Endodermal cell (in vitro differentiated cells): ENCODE results near the gene FAM83C. TPM values are rescaled to one million over a fixed set of nuclear protein-coding genes. Genes with fewer than 3 reads are reported as not detected.

Experiments used
- DNase-seq: peaks from one replicate; pipeline ENCODE4 v3.0.0-alpha.2; 2017
- H3K27ac ChIP-seq: 2 replicates; pipeline ENCODE4 v1.5.1; 2013; ENCODE audit warnings: mild to moderate bottlenecking, low read depth, low read length, moderate library complexity
- H3K27me3 ChIP-seq: 2 replicates; pipeline ENCODE4 v1.6.1; 2013; ENCODE audit warnings: mild to moderate bottlenecking, low read length, moderate library complexity; ENCODE audit not compliant: insufficient read depth, control insufficient read depth, poor library complexity, severe bottlenecking
- H3K36me3 ChIP-seq: 2 replicates; pipeline ENCODE4 v1.7.0; 2013; ENCODE audit warnings: mild to moderate bottlenecking, low read length, moderate library complexity; ENCODE audit not compliant: control insufficient read depth, insufficient read depth
- H3K4me1 ChIP-seq: one replicate; pipeline ENCODE4 v1.7.0; 2013; ENCODE audit warnings: low read length; ENCODE audit not compliant: control insufficient read depth, insufficient read depth
- H3K4me3 ChIP-seq: 2 replicates; pipeline ENCODE4 v1.5.1; 2013; ENCODE audit warnings: mild to moderate bottlenecking, low read length, moderate library complexity
- H3K9ac ChIP-seq: 2 replicates; pipeline ENCODE4 v1.6.1; 2013; ENCODE audit warnings: mild to moderate bottlenecking, low read length, moderate library complexity; ENCODE audit not compliant: poor library complexity, severe bottlenecking; ENCODE audit errors: extremely low read depth
- H3K9me3 ChIP-seq: 2 replicates; pipeline ENCODE4 v1.6.1; 2013; ENCODE audit warnings: mild to moderate bottlenecking, low read length, moderate library complexity; ENCODE audit not compliant: control insufficient read depth
- H3K27ac Mint-ChIP-seq: 2 replicates; pipeline ENCODE4 v1.8.0; 2020; ENCODE audit warnings: mixed read lengths
- H3K27me3 Mint-ChIP-seq: 2 replicates; pipeline ENCODE4 v1.8.0; 2021; ENCODE audit warnings: mild to moderate bottlenecking, mixed read lengths; ENCODE audit not compliant: insufficient read depth
- H3K36me3 Mint-ChIP-seq: 2 replicates; pipeline ENCODE4 v1.8.0; 2020; ENCODE audit warnings: low read depth, mixed read lengths
- H3K4me1 Mint-ChIP-seq: 2 replicates; pipeline ENCODE4 v1.8.0; 2020; ENCODE audit warnings: mixed read lengths
- H3K4me3 Mint-ChIP-seq: 2 replicates; pipeline ENCODE4 v1.8.0; 2020; ENCODE audit warnings: mild to moderate bottlenecking, moderate library complexity, mixed read lengths
- H3K9me3 Mint-ChIP-seq: 2 replicates; pipeline ENCODE4 v1.8.0; 2020; ENCODE audit warnings: mild to moderate bottlenecking, mixed read lengths
- CTCF ChIP-seq: fragments of 200-600 bp; sonication (generic); conservative IDR thresholded peaks from 2 replicates; pipeline ENCODE4 v1.5.0; 2021; ENCODE audit warnings: antibody characterized with exemption, mild to moderate bottlenecking
- WGBS, 2 experiments: methylation state at CpG; one replicate each; pipeline versions ENCODE4 v1.1.5 to v1.1.7; 2013; ENCODE audit warnings: missing lambda C conversion rate in 2 of 2, mixed read lengths in 1 of 2; ENCODE audit not compliant: insufficient coverage in 1 of 2, insufficient read length in 1 of 2; 5-methylcytosine and 5-hydroxymethylcytosine counted together
- total RNA-seq, 2 donors: library from RNA; stranded (reverse); fragmentation: NEBNext Ultra II Directional in 1 of 2; extraction: Animal tissue kit (Norgen Biotek cat#: 25700) in 1 of 2; gene quantifications; 2 replicates in 1 of 2; 3 replicates in 1 of 2; pipeline ENCODE4 v1.2.1, GENCODE V29; 2021

FAM83C gene
- total RNA-seq, 2 donors from 2014 or later, result not detected

- Mint-ChIP-seq H3K27ac (peak overlapping the region; percentile 80), H3K27me3 (peaks cover 11% of the 10 kb centered on the region), H3K4me3 (peak overlapping the region; percentile 83), H3K9me3 (no peaks in the 10 kb centered on the region), H3K4me1 (peaks cover 21% of the 10 kb centered on the region), H3K36me3 (peaks cover 28% of the 10 kb centered on the region)
- Histone ChIP-seq H3K9me3 (no peaks in the 10 kb centered on the region), H3K27ac (peak overlapping the region; percentile 58), H3K4me3 (peak overlapping the region; percentile 90), H3K36me3 (peaks cover 26% of the 10 kb centered on the region), H3K9ac (peak overlapping the region; percentile 77), H3K27me3 (no peaks in the 10 kb centered on the region), H3K4me1 (peaks cover 9% of the 10 kb centered on the region)
- no peak for DNase-seq
- no peak for TF ChIP-seq CTCF
- WGBS, 2 experiments, result 45 to 46% methylated on average over 16 to 19 of the region's 19 CpGs
These were observed 7.0 kb downstream of the FAM83C start for GRCh38 chr20:35284992-35285805.

GRCh38 chr20:35284267-35284991 lies 7.8 kb downstream of the FAM83C start, which contains the start of gene EIF6:
Gene EIF6, minus strand, starts transcription at chr20:35284772. Its CDS starts 285 bp downstream, at chr20:35284487.
- Mint-ChIP-seq H3K27me3 (peaks cover 5% of the 10 kb centered on the region), H3K4me1 (peaks cover 21% of the 10 kb centered on the region), H3K27ac (peak within 1 kb of the TSS; percentile 80), H3K9me3 (no peaks in the 10 kb centered on the region), H3K4me3 (peak within 1 kb of the TSS; percentile 83), H3K36me3 (peaks cover 36% of the 10 kb centered on the region)
- no peak for TF ChIP-seq CTCF
- H3K36me3 ChIP-seq, result peaks cover 34% of the 10 kb centered on the region
- H3K4me3 ChIP-seq, result peak within 1 kb of the TSS; percentile 90
- peak within 1 kb of the TSS; percentile 77 for H3K9ac ChIP-seq
- peaks cover 9% of the 10 kb centered on the region for H3K4me1 ChIP-seq
- peak within 1 kb of the TSS; percentile 58 for H3K27ac ChIP-seq
- no peaks in the 10 kb centered on the region for H3K27me3 ChIP-seq
- no peaks in the 10 kb centered on the region for H3K9me3 ChIP-seq
- WGBS, 2 experiments, result 0% methylated on average over 37 to 61 of the region's 61 CpGs
- DNase-seq, result peak; percentile 95

GRCh38 chr20:35283441-35284266 lies 8.6 kb downstream of the FAM83C start:
- peaks cover 44% of the 10 kb centered on the region for H3K36me3 Mint-ChIP-seq
- no peak for TF ChIP-seq CTCF
- peaks cover 9% of the 10 kb centered on the region for H3K4me1 ChIP-seq
- peak overlapping the region; percentile 80 for H3K27ac Mint-ChIP-seq
- no peaks in the 10 kb centered on the region for H3K27me3 ChIP-seq
- H3K36me3 ChIP-seq, result peaks cover 41% of the 10 kb centered on the region
- H3K4me3 Mint-ChIP-seq, result peak overlapping the region; percentile 83
- H3K4me3 ChIP-seq, result peak overlapping the region; percentile 90
- H3K9ac ChIP-seq, result peak overlapping the region; percentile 77
- peak overlapping the region; percentile 41 for H3K27ac ChIP-seq
- H3K27me3 Mint-ChIP-seq, result peaks cover 1% of the 10 kb centered on the region
- peaks cover 21% of the 10 kb centered on the region for H3K4me1 Mint-ChIP-seq
- 21 to 25% methylated on average over 4 to 24 of the region's 24 CpGs for WGBS, 2 experiments
- H3K9me3 ChIP-seq, result no peaks in the 10 kb centered on the region
- no peak for DNase-seq
- H3K9me3 Mint-ChIP-seq, result no peaks in the 10 kb centered on the region
